NCI-H2107 (cell line): Measurements from ENCODE around the gene CEP76.
"Not testable (repeated sequence)": the region's sequence is repeated elsewhere in the genome, so short reads cannot be mapped to it uniquely, and the experiment has no call there.

Experiments used
- DNase-seq: peaks from one replicate; lab custom pipeline; 2025; lab: John Stamatoyannopoulos, UW

The CEP76 gene

GRCh38 chr18:12643756-12644155 is 58.8 kb downstream of the CEP76 start:
- DNase-seq: not testable (repeated sequence)

- DNase-seq: no peak
These were observed 61.7 kb downstream of the CEP76 start for GRCh38 chr18:12640881-12641200.

- no peak for DNase-seq
These were observed 62.3 kb downstream of the CEP76 start for GRCh38 chr18:12639990-12640880.

- no peak for DNase-seq
These were observed 63.8 kb downstream of the CEP76 start for GRCh38 chr18:12638644-12639124.

- DNase-seq: no peak
These were observed 64.5 kb downstream of the CEP76 start for GRCh38 chr18:12637901-12638643.

- DNase-seq: no peak
These were observed 65.1 kb downstream of the CEP76 start for GRCh38 chr18:12637393-12637792.

GRCh38 chr18:12631831-12632477 is 70.6 kb downstream of the CEP76 start:
- no peak for DNase-seq

- DNase-seq: no peak
These were observed 72.4 kb downstream of the CEP76 start for GRCh38 chr18:12630136-12630535.

- DNase-seq: no peak
These were observed 73.5 kb downstream of the CEP76 start for GRCh38 chr18:12628706-12629702.

- DNase-seq: not testable (repeated sequence)
These were observed 75.3 kb downstream of the CEP76 start for GRCh38 chr18:12627199-12627598.

- DNase-seq: no peak
These were observed 77.3 kb downstream of the CEP76 start for GRCh38 chr18:12625241-12625640.
